Measurements from ENCODE around the gene IGSF21. TPM values are rescaled to one million over a fixed set of nuclear protein-coding genes. Genes with fewer than 3 reads are reported as not detected.
A peak's percentile ranks its signal among the peaks of the same experiment; 100 is the strongest.

Gene IGSF21
- total RNA-seq, 1 donor from 2014 or later, result 0.35 TPM

DNA sequence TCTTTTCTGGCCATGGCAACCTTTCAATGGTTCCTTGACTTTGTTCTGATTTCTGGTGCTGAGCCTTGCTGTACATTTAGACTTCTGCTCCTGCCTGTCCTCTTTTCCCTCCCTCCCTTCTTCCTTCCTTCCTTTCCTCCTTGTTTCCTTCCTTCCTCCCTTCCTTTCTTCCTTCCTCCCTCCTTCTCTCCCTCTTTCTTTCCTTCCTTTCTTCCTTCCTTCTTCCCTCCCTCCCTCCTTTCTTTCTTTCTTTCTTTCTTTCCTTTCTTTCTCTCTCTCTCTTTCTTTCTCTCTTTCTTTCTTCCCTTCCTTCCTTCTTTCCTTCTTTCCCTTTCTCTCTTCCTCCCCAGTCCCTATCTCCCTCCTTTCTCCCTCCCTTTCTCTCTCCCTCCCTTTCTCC lies 10.4 kb upstream of the IGSF21 start:
- TF ChIP-seq, protein P1, sequence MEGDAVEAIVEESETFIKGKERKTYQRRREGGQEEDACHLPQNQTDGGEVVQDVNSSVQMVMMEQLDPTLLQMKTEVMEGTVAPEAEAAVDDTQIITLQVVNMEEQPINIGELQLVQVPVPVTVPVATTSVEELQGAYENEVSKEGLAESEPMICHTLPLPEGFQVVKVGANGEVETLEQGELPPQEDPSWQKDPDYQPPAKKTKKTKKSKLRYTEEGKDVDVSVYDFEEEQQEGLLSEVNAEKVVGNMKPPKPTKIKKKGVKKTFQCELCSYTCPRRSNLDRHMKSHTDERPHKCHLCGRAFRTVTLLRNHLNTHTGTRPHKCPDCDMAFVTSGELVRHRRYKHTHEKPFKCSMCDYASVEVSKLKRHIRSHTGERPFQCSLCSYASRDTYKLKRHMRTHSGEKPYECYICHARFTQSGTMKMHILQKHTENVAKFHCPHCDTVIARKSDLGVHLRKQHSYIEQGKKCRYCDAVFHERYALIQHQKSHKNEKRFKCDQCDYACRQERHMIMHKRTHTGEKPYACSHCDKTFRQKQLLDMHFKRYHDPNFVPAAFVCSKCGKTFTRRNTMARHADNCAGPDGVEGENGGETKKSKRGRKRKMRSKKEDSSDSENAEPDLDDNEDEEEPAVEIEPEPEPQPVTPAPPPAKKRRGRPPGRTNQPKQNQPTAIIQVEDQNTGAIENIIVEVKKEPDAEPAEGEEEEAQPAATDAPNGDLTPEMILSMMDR (conservative IDR thresholded peaks at IDR 0.05), result no peak
- Mint-ChIP-seq H3K27ac (ENCODE audit: unreplicated experiment) (no peak overlapping the region), H3K4me3 (no peak overlapping the region), H3K27me3 (ENCODE audit: low read depth) (peaks cover 72% of the 10 kb centered on the region), H3K4me1 (no peaks in the 10 kb centered on the region), H3K36me3 (ENCODE audit: low read depth) (no peaks in the 10 kb centered on the region), H3K9me3 (no peaks in the 10 kb centered on the region)
- no peak for DNase-seq (ENCODE audit: low read depth, low spot score)

DNA sequence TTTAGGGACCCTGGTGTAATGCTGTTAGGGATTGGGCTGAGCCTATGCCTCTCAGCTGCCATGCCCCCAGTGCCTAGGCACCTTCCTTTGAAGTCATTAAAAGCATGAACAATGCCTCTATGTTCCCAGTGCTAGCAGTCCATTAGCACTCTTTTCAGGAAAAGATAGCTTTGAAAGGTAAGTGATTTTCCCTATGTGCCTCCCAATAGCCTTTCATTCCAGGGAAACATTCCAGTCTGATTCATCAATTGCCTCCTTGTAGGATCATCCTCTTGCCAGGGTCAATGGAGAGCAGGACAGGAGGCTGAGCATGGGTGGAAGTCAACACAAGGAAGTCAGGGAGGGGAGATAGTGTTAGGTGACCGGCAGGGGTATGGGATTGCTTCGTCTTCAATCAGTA lies 8.6 kb upstream of the IGSF21 start:
- TF ChIP-seq, protein P1 (conservative IDR thresholded peaks at IDR 0.05), result no peak
- no peak overlapping the region for H3K27ac Mint-ChIP-seq (ENCODE audit: unreplicated experiment)
- H3K36me3 Mint-ChIP-seq (ENCODE audit: low read depth), result no peaks in the 10 kb centered on the region
- DNase-seq (ENCODE audit: low read depth, low spot score), result no peak
- H3K9me3 Mint-ChIP-seq, result no peaks in the 10 kb centered on the region
- no peaks in the 10 kb centered on the region for H3K4me1 Mint-ChIP-seq
- peaks cover 76% of the 10 kb centered on the region for H3K27me3 Mint-ChIP-seq (ENCODE audit: low read depth)
- H3K4me3 Mint-ChIP-seq, result no peak overlapping the region

DNA sequence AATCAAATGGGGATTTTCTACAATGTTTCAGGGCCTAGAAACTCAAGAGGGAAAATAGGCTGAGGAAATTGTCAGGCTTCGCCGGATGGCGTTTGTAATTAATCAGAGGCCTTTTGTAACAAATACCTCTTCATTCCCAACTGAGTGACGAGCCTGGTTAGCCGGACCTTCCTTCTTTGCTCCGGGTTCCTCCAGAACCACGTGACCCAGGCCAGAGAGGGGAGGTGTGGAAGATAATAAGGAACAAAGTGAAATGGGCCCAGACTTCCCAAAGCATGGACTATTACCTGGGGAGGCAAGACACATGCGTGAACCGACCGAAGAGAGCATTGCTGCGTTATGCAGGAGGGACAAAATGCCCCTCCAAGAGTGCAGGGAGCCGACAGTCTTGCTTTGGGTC lies 7.5 kb upstream of the IGSF21 start:
- DNase-seq (ENCODE audit: low read depth, low spot score), result no peak
- no peaks in the 10 kb centered on the region for H3K9me3 Mint-ChIP-seq
- H3K27me3 Mint-ChIP-seq (ENCODE audit: low read depth), result peaks cover 84% of the 10 kb centered on the region
- no peak overlapping the region for H3K4me3 Mint-ChIP-seq
- H3K27ac Mint-ChIP-seq (ENCODE audit: unreplicated experiment), result no peak overlapping the region
- H3K4me1 Mint-ChIP-seq, result no peaks in the 10 kb centered on the region
- no peaks in the 10 kb centered on the region for H3K36me3 Mint-ChIP-seq (ENCODE audit: low read depth)
- TF ChIP-seq, protein P1 (conservative IDR thresholded peaks at IDR 0.05), result no peak

DNA sequence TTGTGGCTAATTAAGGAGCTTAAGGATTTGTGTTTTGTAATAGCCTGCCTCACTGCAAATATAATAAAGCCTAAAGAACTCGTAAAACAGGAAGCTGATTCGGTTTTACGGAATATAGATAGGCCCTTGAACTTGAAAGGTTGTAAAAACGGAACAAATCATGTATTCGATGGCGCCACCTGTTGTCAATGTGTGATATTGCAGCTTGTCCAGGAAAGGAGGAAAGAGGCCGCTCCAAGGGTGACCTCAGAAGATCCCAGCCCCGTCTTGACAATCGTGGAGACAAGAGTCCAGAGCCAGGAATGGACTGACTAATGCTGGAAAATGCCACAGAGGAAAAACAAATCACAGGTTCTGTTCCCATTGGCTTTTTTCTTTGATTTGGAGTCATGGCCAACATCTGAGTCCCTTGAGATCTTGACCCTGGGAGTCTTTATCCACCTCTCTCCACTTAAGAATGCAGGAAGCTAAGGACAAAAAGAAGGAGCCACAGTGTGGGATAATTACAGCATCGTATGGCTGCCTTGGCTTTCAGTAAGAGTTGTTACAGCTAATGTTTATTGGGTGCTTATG lies 7.0 kb upstream of the IGSF21 start:
- Mint-ChIP-seq H3K4me3 (no peak overlapping the region), H3K27me3 (ENCODE audit: low read depth) (peaks cover 88% of the 10 kb centered on the region), H3K9me3 (no peaks in the 10 kb centered on the region), H3K27ac (ENCODE audit: unreplicated experiment) (no peak overlapping the region), H3K4me1 (no peaks in the 10 kb centered on the region), H3K36me3 (ENCODE audit: low read depth) (no peaks in the 10 kb centered on the region)
- peak; percentile 71 for DNase-seq (ENCODE audit: low read depth, low spot score)
- TF ChIP-seq, protein P1 (conservative IDR thresholded peaks at IDR 0.05), result peak; percentile 84

DNA sequence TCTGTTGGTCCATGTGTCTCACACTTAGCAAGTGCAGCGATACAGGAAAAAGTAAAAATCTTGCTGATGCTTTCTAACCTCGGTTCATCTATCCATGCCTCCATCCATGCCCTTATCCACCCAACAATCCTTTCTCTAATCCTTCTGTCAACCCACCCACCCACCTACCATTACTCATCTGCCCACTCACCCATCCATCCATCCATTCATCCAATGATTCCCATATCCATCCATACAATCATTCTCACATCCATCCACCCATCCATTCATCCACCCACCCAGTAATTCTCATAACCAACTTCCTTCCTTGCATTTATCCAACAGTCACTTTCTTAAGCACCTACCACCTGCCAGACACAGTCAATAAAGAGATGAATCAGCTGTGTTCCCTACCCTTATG lies 6.1 kb upstream of the IGSF21 start:
- Mint-ChIP-seq H3K36me3 (ENCODE audit: low read depth) (no peaks in the 10 kb centered on the region), H3K4me1 (no peaks in the 10 kb centered on the region), H3K27me3 (ENCODE audit: low read depth) (peaks cover 90% of the 10 kb centered on the region), H3K27ac (ENCODE audit: unreplicated experiment) (no peak overlapping the region), H3K4me3 (no peak overlapping the region), H3K9me3 (no peaks in the 10 kb centered on the region)
- TF ChIP-seq, protein P1 (conservative IDR thresholded peaks at IDR 0.05), result no peak
- DNase-seq (ENCODE audit: low read depth, low spot score), result no peak
